SH-SY5Y (cell line): Measurements from ENCODE around the gene CDHR1.

Experiments
- GATA2 ChIP-seq: IDR thresholded peaks from 2 replicates; pipeline ENCODE4 v1.6.1; 2011; ENCODE audit warnings: mild to moderate bottlenecking, low read depth, low read length
- GATA3 ChIP-seq: IDR thresholded peaks from 2 replicates; pipeline ENCODE4 v1.6.1; 2011; ENCODE audit warnings: low read depth, mild to moderate bottlenecking, low read length, moderate library complexity

DNA sequence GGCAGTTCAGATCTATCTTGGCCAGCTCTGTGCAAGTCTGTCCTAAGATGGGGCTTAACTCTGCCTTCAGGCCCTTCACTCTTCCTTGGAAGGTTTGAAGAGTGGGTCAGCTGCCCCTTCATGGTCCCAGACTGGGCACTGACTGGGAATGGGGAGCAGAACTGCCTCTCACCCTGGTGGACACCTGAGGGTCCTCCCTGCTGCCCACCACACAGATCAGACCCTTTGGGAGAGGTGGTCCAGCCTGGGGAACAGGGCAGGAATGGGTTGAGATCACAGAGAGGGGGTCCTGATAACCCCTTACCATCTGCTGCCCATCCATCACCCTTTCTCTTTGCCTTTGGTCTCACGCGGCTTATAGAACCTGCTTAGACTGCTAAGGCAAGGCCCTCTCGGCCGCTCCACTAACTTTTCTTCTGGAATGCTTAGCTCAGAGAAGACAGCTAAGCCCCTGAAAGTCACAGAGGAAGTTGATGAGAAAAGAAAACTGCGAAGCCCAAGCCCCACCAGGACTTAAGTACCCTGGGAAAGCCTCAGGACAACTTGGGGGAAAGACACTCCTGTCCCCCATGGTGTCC lies 402 bp upstream of the CDHR1 start:
- no peak for TF ChIP-seq GATA2
- TF ChIP-seq GATA3, result no peak
